Measurements from ENCODE around the gene UBAC2.

DNA sequence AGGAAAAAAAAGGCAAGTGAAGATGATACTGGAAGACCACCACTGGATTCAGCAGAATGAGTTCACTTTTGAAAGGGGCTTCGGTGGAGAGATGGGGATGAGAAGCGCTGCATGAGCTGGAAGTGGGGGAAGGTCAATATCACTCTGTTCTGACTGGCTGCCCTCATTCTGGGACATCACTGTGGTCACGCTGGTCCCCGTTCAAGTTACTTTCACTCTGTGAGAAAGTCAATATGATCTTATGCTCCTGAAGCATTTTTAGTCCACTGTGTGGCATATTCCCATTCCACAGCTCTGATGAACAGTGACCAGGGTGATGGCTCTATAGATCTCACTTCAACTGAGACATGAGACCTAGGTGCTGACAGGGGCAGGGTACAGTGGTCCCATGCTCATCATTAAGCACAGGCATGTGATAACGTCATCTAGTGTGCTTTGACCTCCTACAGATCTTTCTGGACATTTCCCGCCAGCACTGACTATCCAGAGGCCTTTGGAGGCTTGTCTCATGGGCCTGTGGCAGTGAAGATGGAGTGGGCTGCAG, 146.8 kb downstream of the UBAC2 start:
- TF ChIP-seq, protein P1, sequence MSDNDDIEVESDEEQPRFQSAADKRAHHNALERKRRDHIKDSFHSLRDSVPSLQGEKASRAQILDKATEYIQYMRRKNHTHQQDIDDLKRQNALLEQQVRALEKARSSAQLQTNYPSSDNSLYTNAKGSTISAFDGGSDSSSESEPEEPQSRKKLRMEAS (IDR thresholded peaks at IDR 0.05), result no peak
- TF ChIP-seq, protein P2, sequence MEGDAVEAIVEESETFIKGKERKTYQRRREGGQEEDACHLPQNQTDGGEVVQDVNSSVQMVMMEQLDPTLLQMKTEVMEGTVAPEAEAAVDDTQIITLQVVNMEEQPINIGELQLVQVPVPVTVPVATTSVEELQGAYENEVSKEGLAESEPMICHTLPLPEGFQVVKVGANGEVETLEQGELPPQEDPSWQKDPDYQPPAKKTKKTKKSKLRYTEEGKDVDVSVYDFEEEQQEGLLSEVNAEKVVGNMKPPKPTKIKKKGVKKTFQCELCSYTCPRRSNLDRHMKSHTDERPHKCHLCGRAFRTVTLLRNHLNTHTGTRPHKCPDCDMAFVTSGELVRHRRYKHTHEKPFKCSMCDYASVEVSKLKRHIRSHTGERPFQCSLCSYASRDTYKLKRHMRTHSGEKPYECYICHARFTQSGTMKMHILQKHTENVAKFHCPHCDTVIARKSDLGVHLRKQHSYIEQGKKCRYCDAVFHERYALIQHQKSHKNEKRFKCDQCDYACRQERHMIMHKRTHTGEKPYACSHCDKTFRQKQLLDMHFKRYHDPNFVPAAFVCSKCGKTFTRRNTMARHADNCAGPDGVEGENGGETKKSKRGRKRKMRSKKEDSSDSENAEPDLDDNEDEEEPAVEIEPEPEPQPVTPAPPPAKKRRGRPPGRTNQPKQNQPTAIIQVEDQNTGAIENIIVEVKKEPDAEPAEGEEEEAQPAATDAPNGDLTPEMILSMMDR (IDR thresholded peaks at IDR 0.05; ENCODE audit: control extremely low read depth in 1 of 3, insufficient read depth in 1 of 3, low read depth in 1 of 3, low read length in 3 of 3), result no peak
- TF ChIP-seq TAF1 (IDR thresholded peaks at IDR 0.05; ENCODE audit: low read depth, low read length) (no peak), POLR2AphosphoS5 (IDR thresholded peaks at IDR 0.05; ENCODE audit: low read depth, low read length) (no peak), TEAD4 (IDR thresholded peaks at IDR 0.05; ENCODE audit: low read depth, low read length) (no peak)
- TF ChIP-seq, protein P3, sequence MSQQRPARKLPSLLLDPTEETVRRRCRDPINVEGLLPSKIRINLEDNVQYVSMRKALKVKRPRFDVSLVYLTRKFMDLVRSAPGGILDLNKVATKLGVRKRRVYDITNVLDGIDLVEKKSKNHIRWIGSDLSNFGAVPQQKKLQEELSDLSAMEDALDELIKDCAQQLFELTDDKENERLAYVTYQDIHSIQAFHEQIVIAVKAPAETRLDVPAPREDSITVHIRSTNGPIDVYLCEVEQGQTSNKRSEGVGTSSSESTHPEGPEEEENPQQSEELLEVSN (IDR thresholded peaks at IDR 0.05), result no peak
